ENCODE measurements around the gene C12orf60. TPM values are rescaled to one million over a fixed set of nuclear protein-coding genes. Genes with fewer than 3 reads are reported as not detected.

C12orf60 gene
- polyA plus RNA-seq, 3 donors, result 0.11 to 0.46 TPM; not detected in 1

- Histone ChIP-seq H3K79me2 (ENCODE audit: insufficient read depth, low read length) (no peaks in the 10 kb centered on the region), H3K4me3 (replicated peaks in 1 of 3; ENCODE audit: low read depth in 2 of 3, low read length in 3 of 3) (no peak overlapping the region), H4K20me1 (ENCODE audit: insufficient read depth, low read length) (no peaks in the 10 kb centered on the region), H3K9me3 (replicated peaks in 1 of 2; ENCODE audit: control insufficient read depth in 1 of 2, insufficient read depth in 1 of 2, low read length in 2 of 2) (no peaks in the 10 kb centered on the region), H3K4me1 (ENCODE audit: control insufficient read depth in 1 of 2, insufficient read depth in 2 of 2, low read length in 2 of 2) (no peaks in the 10 kb centered on the region), H3K9ac (ENCODE audit: insufficient read depth, low read length, poor library complexity, severe bottlenecking) (no peak overlapping the region), H3K27ac (ENCODE audit: low read depth in 1 of 2, low read length in 2 of 2) (no peak overlapping the region), H3K4me2 (replicated peaks; ENCODE audit: extremely low read depth, low read length, poor library complexity, severe bottlenecking) (no peak overlapping the region), H2AFZ (ENCODE audit: insufficient read depth, low read depth, low read length, poor library complexity, severe bottlenecking) (no peak overlapping the region), H3K36me3 (replicated peaks in 1 of 2; ENCODE audit: control insufficient read depth in 1 of 2, insufficient read depth in 2 of 2, low read length in 2 of 2) (no peaks in the 10 kb centered on the region), H3K27me3 (ENCODE audit: control insufficient read depth in 2 of 2, insufficient read depth in 2 of 2, low read length in 2 of 2) (no peaks in the 10 kb centered on the region)
- no peak overlapping the region for H3K4me3 Mint-ChIP-seq
- H3K4me1 Mint-ChIP-seq, result peaks cover 2% of the 10 kb centered on the region
- peaks cover 0 to 2% (median 2%) of the 10 kb centered on the region in 3 donors for H3K27me3 Mint-ChIP-seq (ENCODE audit: low read depth in 3 of 3)
- 100% methylated on average over 1 of the region's 2 CpGs for WGBS (ENCODE audit: insufficient coverage)
- no peak for DNase-seq
- intact Hi-C loops (cut with micrococcal nuclease), result loop anchor here (5.0 to 10.0 kb wide), 2 partner anchors 85 to 148 kb away; partner anchors contain the start of gene ERP27 (in 1 of the 2)
- no peak overlapping the region for H3K27ac Mint-ChIP-seq
- no peaks in the 10 kb centered on the region for H3K9me3 Mint-ChIP-seq
- no peak for TF ChIP-seq CTCF (IDR thresholded peaks at IDR 0.05)
- H3K36me3 Mint-ChIP-seq, result no peaks in the 10 kb centered on the region
Observed at GRCh38 chr12:14849661-14850060, 46.2 kb downstream of the C12orf60 start.

- intact Hi-C loops (cut with micrococcal nuclease), result no loop called here
- Mint-ChIP-seq H3K4me3 (no peak overlapping the region), H3K27me3 (ENCODE audit: low read depth in 3 of 3) (peaks cover 0 to 2% (median 2%) of the 10 kb centered on the region in 3 donors), H3K9me3 (no peaks in the 10 kb centered on the region), H3K27ac (peak overlapping the region in 2 of 7 donors; percentile 16 to 53), H3K36me3 (no peaks in the 10 kb centered on the region), H3K4me1 (peaks cover 2% of the 10 kb centered on the region)
- no peak for DNase-seq
- TF ChIP-seq CTCF (IDR thresholded peaks at IDR 0.05), result no peak
- Histone ChIP-seq H2AFZ (ENCODE audit: insufficient read depth, low read depth, low read length, poor library complexity, severe bottlenecking) (no peak overlapping the region), H3K9me3 (replicated peaks in 1 of 2; ENCODE audit: control insufficient read depth in 1 of 2, insufficient read depth in 1 of 2, low read length in 2 of 2) (no peaks in the 10 kb centered on the region), H3K4me2 (replicated peaks; ENCODE audit: extremely low read depth, low read length, poor library complexity, severe bottlenecking) (no peak overlapping the region), H3K79me2 (ENCODE audit: insufficient read depth, low read length) (no peaks in the 10 kb centered on the region), H3K9ac (ENCODE audit: insufficient read depth, low read length, poor library complexity, severe bottlenecking) (no peak overlapping the region), H3K4me3 (replicated peaks in 1 of 3; ENCODE audit: low read depth in 2 of 3, low read length in 3 of 3) (no peak overlapping the region), H3K36me3 (replicated peaks in 1 of 2; ENCODE audit: control insufficient read depth in 1 of 2, insufficient read depth in 2 of 2, low read length in 2 of 2) (no peaks in the 10 kb centered on the region), H4K20me1 (ENCODE audit: insufficient read depth, low read length) (no peaks in the 10 kb centered on the region), H3K27me3 (ENCODE audit: control insufficient read depth in 2 of 2, insufficient read depth in 2 of 2, low read length in 2 of 2) (no peaks in the 10 kb centered on the region), H3K4me1 (ENCODE audit: control insufficient read depth in 1 of 2, insufficient read depth in 2 of 2, low read length in 2 of 2) (no peaks in the 10 kb centered on the region), H3K27ac (ENCODE audit: low read depth in 1 of 2, low read length in 2 of 2) (no peak overlapping the region)
- WGBS (ENCODE audit: insufficient coverage), result 100% methylated on average over 1 of the region's 1 CpG
Observed at GRCh38 chr12:14850929-14851663, 47.6 kb downstream of the C12orf60 start.

Measured in CD14-positive monocyte (primary cell).